HG03135 (cell line): ENCODE measurements around the gene TULP4.
A peak's percentile ranks its signal among the peaks of the same experiment; 100 is the strongest.

Source experiments
- ATAC-seq: cut with Tn5 transposase; IDR thresholded peaks from one replicate; pipeline ENCODE4 v1.9.1; 2021; ENCODE audit warnings: mild to moderate bottlenecking, moderate library complexity; ENCODE audit not compliant: unreplicated experiment

Gene TULP4

DNA sequence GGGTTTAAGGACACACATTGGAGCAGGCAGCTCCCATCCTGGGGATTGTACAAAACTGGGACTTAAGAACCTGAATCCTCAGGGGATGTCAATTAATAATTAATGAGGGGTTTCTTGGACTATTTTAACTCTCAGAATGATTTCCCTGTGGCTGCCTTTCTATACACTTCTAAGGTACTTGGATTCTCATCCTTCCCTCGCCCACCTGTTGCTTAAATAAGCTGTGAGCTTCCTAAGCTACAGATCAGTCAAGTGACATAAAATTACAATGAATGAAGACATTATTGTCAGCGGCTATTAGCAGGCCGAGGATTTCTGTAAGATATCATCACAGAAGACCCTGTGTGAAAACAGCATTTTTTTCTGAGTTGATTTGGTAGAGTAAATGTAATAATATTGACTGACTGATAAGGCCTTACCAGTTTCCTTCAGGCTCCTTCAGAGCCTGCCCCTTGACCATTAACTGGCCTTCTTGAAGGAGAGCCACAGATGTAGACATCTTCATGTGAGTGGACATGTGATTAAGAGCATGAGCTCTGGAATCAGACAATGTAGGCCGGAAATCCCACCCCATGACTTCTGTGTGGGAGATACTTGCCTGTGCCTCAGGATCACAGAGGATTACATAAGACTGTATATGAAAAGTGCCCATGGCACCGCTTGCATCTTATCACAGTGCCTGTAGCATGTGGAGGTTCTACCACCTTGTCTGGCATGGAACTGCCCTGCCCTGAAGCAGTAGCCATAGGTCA is 101.7 kb downstream of the TULP4 start:
- no peak for ATAC-seq

DNA sequence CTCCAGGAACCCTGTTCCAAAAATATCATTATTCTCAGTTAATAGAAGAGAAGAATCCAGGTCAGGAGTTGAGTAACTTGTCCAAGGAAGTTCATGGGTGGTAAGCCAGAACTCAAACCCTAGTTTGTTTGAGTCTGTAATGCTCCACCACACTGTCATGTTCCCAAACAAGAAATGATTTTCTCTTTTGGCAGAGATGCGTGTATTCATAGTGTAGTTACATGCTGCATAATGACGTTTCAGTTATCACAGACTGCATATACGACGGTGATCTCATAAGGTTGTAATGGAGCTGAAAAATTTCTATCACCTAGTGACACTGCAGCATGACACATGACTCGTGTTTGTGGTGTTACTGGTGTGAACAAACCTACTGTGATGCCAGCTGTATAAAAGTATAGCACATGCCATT is 102.6 kb downstream of the TULP4 start:
- no peak for ATAC-seq

DNA sequence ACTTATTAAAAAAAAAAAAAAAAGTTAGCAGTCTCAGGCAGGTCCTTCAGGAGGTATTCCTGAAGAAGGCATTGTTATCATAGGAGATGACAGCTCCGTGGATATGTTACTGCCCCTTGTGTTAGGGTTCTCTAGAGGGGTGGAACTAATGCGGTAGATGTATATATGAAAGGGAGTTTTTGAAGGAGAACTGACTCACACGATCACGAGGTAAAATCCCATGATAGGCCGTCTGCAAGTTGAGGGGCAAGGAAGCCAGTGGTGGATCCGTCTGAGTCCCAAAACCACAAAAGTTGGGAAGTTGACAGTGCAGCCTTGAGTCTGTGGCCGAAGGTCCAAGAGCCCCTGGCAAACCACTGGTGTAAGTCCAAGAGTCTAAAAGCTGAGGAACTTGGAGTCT is 103.4 kb downstream of the TULP4 start:
- ATAC-seq: no peak

DNA sequence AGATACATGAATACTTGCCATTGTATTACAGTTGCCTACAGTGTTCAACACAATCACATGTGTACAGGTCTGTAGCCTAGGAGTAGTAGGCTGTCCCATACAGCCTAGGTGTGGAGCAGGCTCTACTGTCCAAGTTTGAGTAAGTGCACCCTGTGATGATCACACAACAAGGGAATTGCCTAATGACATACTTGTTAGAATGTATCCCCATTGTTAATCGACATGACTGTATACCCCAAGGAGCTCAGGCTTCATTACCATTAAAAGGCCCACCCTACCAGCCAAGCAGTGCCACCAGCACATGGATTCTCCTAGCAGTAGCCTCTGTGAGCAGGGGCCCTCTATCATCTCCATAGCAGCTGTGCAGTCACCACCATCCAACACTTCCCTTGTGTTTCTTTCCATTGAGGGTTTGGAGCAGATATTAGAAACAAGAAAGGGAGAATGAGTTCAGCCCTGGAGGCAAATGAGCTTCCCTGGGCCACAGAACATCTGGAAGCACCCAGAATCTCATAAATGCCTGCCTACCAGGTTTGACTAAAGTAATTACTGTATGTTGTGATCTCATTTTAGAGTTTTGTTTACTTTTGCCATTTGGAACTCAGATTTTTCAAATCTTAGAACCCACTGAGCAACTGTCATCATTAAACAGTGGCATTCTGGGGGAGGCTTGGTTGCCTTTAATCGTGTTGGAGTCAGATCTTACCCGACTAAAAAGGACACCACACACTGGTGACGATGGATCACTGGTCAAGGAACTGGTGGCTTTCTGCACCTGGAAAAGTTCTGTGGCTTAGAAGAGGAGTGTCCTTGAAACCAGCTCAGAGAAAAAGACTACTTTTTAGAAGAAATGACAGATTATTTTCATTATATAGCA is 104.9 kb downstream of the TULP4 start:
- no peak for ATAC-seq

DNA sequence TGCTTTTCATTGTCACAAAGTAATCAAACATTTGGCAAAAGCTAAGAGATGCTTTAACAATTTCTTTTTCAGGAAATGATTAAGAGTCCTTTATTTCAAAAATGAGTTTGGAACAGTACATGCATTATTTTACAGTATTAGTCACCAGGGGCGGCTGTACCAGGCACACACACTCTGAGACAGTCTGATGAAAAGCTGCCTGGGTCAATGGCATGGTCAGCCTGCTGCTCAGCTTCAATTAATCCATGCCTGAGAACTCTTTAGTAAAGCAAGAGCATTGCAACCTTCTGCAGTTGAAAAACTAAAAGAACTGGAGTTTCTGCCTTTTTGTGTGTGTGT is 105.5 kb downstream of the TULP4 start:
- ATAC-seq: no peak

DNA sequence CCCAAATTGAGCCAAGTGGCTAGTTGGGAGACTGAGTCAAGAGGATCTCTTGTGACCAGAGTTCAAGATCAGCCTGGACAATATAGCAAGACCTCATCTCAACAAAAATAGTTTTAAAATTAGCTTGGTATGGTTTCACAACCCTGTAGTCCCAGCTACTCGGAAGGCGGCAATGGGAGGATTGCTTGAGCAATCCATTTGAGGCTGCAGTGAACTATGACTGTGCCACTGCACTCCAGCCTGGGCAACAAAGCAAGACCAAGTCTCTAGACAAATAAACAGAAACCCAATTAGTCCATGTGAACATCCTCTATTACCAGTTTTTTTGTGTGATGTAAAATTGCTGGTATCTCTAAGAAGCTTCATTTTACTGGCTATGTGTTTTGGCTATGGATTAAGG is 106.2 kb downstream of the TULP4 start:
- no peak for ATAC-seq

DNA sequence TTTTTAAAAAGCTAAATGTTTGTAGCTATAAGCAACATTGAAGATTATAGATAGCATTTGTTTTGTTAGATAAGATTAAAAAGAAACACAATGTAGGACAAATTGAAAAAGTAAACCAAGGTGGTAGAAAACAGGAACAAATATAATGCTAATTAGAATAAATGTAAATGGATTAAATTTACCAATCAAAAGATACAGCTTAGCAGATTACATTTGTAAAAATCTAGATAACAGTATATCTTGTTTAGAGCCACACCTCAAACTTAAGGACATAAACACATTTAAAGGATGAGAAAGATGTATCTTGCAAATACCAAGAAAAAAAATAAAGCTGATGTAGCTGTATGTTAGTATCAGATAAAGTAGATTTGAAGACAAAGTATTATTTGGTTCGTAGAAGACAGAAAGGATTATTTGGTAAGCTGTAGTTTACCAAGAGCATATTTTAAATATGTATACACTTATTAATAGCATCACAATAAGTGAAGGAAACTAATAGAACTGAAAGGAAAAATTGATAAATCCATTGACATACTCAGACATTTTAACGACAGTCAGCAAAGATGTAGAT is 107.2 kb downstream of the TULP4 start:
- no peak for ATAC-seq

DNA sequence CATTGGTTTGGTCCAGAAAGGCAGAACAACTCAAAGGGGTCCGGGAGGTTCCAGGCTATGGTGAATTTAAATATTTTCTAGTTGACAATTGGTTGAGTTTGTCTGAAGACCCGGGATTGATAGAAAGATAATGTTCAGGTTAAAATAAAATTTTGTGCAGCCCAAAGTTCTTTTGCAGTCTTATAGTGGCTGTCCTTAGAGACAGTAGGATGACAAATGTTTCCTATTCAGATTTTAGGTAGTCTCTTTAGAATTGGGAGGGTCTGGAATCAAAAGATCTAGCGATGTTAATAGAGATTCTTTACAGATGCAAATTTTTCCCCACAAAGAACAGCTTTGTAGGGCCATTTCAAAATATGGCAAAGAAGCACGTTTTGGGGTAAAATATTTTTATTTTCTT is 109.1 kb downstream of the TULP4 start:
- ATAC-seq: no peak

DNA sequence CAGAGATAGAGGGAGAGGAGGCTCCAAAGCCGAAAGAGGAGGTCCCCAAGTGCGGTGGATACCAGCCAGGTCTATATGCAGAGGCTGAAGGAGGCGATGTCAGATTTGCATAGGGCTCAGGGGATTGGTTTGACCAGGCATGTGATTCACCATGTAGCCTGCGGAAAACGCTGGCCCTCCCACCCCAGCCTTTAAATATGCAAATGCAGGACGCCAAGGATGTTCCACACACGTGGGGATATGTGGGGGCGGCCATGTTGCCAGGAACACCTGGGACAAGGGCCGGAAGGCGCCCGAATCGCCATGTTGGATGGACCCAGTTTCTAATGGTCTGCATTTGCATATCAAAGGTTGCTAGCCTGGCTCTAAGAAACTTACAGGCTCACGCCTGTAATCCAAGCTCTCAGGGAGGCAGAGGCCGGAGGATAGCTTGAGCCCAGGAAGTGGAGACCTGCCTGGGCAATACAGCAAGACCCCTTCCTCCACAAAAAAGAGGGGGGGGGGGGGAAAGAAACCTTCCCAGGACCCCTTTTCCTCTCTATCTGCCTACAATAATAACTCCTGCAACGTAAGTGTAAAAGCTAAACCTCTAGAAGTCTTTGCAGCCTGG is 110.5 kb downstream of the TULP4 start:
- ATAC-seq: no peak

DNA sequence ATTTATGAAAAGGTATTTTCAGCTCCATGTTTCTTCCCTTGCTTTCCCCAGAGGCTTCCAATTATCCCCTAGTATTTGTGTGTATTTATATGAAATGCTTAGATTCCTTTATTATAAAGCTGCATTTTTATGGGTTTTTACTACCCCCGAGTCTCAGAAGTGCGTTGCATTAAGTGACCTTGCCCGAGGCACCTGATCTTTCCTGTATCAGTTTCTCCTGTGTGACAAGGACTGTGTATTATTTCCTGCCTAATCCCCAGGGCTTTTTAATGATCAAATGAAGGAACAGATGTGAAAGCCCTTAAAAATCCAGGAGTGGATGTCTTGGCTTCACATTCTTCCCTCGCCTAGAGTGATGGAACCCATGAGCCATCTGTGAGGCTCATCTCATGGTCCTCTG is 118.8 kb downstream of the TULP4 start:
- ATAC-seq: no peak

DNA sequence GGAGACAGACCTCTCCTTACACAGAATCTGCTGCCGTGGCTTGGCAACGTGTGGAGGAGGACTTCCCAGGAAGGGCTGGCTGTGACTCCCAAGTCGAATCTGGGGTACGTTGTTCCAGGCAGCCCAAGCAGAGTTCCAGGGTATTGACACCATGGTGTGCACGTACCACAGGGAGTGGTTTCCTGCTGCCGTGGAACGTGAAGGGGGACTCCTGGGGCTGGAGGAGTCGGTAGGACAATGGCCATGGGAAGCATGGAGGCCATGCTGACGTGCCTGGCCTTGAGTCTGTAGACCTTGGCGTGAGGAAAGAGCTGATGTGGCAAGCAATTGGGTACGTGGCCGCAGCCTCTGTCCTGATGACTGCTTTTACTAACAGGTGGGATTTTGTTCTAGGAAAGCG is 119.3 kb downstream of the TULP4 start:
- no peak for ATAC-seq

DNA sequence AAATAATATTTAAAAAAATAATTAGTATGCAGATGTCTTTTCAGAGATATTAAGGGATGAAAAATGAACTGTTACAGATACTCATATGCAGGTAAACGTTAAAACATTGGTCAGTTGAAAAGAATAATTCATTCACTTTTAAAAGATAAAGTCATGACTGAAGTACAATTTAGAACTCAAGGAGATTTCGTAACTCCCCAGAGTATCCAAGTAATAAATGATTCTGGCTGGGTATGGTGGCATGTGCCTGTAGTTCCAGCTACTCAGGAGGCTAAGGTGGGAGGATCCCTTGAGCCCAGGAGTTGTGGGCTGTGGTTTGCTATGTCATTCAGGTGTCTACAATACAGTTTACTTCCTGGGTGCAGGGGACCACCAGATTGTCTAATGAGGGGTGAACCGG is 125.3 kb downstream of the TULP4 start:
- no peak for ATAC-seq

DNA sequence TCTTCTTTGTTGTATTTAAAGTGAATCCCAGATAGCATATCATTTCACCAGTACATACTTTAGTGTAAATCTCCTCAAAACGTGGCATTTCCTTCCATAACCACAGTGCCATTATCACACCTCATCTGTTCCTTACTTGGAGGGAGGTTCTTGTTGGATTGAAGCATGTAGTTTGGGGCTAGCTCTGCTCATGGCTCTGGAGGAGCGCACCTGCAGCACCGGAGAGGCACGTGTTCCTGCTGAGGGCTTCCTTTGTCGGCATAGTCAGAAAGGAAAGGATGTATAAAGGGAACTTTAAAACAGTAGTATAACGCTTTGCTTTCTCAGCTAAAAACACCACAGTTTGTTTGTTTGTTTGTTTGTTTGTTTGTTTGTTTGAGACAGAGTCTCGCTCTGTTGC is 126.0 kb downstream of the TULP4 start:
- ATAC-seq: no peak

DNA sequence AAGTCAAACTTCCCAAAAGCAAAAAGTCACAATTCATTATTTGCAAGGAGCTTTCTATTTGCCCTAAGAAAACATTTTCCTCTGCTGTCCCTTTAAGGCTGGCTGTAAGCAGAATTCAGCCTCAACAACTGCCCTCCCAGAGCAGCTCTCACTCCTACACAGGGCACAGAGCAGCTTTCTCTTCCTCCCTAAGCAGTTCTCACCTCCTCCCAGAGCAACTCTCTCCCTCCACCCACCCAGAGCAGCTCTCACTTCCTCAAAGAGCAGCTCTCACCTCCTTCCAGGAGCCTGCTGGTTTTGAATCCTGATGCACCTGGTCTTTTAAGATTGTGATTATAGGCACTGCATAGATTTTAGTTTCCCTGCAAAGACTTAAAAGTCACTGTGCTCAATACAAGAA is 127.0 kb downstream of the TULP4 start:
- peak; percentile 91 for ATAC-seq

DNA sequence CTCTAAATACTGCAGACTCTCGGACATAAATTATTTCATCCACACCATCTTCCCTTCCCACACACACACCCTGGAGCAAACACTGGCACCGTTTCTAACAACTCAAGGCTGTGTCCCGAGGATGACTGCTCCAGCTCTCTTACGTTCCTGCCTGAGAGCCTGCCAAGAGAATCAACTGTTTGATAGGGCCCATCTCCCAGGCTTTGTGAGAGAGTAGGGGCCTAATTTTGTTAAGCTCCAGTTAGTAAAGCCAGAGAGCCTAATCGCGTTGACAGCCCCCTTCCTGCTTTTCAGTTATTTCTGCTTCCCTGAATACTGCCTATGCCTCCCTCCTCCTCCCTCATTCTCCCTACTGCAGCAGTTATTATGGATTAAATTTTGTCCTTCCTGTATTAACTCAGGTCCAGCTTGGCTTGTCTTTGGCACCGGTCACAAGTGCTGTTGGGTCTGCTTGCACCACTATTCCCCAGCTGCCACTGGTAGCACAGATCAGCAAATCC is 129.5 kb downstream of the TULP4 start:
- no peak for ATAC-seq

DNA sequence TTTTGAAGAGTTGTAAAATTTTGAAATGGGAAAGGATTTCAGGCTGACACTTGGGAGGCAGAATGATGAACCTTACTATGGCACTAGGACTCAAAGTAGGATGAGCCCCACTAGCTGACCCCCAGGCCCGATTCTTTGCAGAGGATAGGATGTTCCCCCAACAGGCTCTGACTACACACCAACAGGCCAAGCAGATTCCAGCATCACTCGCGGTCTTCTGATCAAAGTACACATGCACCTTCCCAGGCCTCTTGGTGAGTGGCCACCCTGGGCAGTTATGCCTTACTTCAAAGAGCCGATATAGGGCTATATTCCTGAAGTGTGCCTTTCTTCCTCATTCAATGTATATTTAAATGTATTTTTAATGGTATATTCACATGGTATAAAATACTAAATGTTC is 130.0 kb downstream of the TULP4 start:
- ATAC-seq: no peak

DNA sequence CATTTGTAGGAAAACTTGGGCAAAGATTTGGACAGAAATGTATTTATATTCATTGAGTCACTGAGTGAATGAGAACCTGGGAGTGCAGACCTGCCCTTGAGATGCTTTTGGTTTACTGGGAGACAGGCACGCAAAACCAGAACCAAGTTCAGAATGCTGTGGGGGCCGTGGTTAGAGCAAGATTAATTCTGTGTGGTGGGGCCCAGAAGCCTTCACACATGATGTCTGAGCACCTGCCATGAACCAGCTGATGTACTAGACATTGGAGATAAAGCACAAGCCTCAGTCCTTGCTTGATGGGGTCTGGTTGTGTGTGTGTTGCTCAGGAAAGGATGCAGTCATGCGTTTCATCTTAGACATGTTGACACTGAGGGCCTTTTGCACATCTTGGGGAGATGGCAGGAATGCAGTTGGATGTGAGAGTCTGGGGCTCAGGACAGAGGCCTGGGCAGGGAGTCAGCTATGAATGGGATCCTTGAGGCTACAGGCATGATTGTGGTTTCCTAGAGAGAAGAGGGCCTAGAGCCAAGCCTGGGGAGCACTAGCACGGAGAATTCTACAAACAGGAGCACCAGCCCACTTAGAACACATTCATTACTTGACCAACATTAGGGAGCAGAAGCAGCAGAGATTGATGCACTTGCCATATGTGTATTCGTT is 133.3 kb downstream of the TULP4 start:
- ATAC-seq: no peak

DNA sequence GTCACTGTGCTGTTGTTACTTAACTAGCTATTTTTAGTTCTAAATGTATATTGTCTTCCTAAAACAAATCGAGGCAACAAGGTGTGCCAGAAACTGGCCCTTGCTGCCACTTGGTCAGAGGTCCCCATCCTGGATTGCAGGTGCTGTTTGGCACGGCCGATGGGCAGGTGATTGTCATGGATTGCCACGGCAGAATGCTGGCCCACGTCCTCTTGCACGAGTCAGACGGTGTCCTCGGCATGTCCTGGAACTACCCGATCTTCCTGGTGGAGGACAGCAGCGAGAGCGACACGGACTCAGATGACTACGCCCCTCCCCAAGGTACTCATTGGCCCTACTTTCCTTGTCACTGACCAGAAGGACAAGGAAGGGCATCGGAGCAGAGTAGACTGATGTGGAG is 136.6 kb downstream of the TULP4 start:
- ATAC-seq: no peak

DNA sequence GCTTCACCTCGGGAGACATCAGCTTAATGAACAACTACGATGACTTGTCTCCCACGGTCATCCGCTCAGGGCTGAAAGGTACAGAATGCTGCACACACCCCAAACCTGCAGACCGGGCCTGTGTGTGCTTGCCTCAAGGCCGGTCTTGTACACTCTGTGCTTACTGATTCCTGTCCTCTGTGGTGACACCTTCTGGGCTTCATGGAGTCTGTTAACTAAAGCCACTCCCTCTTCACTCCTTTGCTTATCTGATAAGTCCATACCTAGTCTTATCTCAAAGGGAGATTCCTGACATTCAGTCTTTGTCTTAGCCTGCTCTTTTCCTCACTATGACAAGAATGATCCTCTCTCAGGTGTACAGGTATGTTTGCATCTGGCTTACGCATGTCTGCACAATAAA is 139.9 kb downstream of the TULP4 start:
- ATAC-seq: no peak

DNA sequence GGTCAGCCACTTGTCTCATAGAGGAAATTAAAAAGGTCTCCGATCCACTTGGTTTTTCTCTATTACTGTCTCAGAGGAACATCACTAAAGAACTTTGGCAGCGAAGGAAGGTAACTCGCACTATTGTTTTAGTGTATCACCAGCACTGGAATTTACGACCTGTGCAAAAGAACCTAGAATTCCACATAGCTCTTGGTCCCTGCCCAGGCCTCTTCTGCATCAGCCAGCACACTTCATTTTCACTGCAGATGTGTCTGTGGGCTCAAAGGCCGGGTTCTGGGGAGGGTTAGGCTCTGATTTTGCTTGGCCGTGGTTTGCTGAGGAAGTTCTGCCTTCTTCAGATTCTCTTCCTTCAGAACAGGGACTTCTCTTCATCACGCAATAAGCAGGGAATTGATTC is 144.9 kb downstream of the TULP4 start:
- no peak for ATAC-seq
